Right lobe of liver (tissue), 4 donors: ENCODE results near the gene GRB10.

Source experiments
- CTCF ChIP-seq, 4 donors: fragments of 200-600 bp in 3 of 4; fragments of 450-650 bp in 1 of 4; IDR thresholded peaks; one replicate each; pipeline versions ENCODE4 v1.5.1 to v1.8.0; 2016 to 2022; ENCODE audit warnings: antibody characterized with exemption in 4 of 4, mild to moderate bottlenecking in 2 of 4
- POLR2A ChIP-seq: fragments of 450-650 bp; IDR thresholded peaks from one replicate; pipeline ENCODE4 v1.6.1; 2017; ENCODE audit warnings: antibody characterized with exemption, mild to moderate bottlenecking
- donor health status: DM: no; HTN: no; CAD: no.
- donor health status: DM: no; HTN: no; CAD: no.
- donor health status: DM: no; HTN: yes; CAD: no.

GRCh38 chr7:50693455-50694130 is 89.1 kb downstream of the GRB10 start:
- TF ChIP-seq CTCF (IDR thresholded peaks at IDR 0.05) (no peak), POLR2A (no peak)
